Right renal cortex interstitium (tissue), 3 donors: ENCODE measurements around the gene SH3BP1. TPM values are rescaled to one million over a fixed set of nuclear protein-coding genes. Genes with fewer than 3 reads are reported as not detected.

ENCODE experiments used
- DNase-seq, 3 donors: peaks; one replicate each; pipeline ENCODE4 v3.0.0-alpha.2; 2013; ENCODE audit warnings: low read depth in 3 of 3, low spot score in 2 of 3
- polyA plus RNA-seq, 3 donors: library from polyadenylated mRNA; unstranded; fragments of 120-200 nt; gene quantifications; one replicate each; pipeline ENCODE4 v1.2.1, GENCODE V29; 2013; ENCODE audit not compliant: insufficient read length in 3 of 3

The SH3BP1 gene
- polyA plus RNA-seq, 3 donors = 19.7 to 26.6 (median 21.1) TPM

- no peak for DNase-seq
These were observed 23.0 kb upstream of the SH3BP1 start for GRCh38 chr22:37616201-37617083.

GRCh38 chr22:37617431-37617830 lies 22.0 kb upstream of the SH3BP1 start:
- no peak for DNase-seq

- no peak for DNase-seq
These were observed 21.3 kb upstream of the SH3BP1 start for GRCh38 chr22:37618072-37618656.

GRCh38 chr22:37618674-37619073 lies 20.8 kb upstream of the SH3BP1 start:
- no peak for DNase-seq

GRCh38 chr22:37619991-37620390 lies 19.5 kb upstream of the SH3BP1 start:
- no peak for DNase-seq

- no peak for DNase-seq
These were observed 18.1 kb upstream of the SH3BP1 start for GRCh38 chr22:37621352-37621860.

- DNase-seq = no peak
These were observed 16.1 kb upstream of the SH3BP1 start for GRCh38 chr22:37623075-37624016.

GRCh38 chr22:37624017-37624365 lies 15.5 kb upstream of the SH3BP1 start:
- no peak for DNase-seq

- DNase-seq = no peak
These were observed 14.6 kb upstream of the SH3BP1 start for GRCh38 chr22:37624876-37625275.

- no peak for DNase-seq
These were observed 13.7 kb upstream of the SH3BP1 start for GRCh38 chr22:37625737-37626136.

- no peak for DNase-seq
These were observed 13.3 kb upstream of the SH3BP1 start for GRCh38 chr22:37626144-37626543.

- DNase-seq = no peak
These were observed 12.9 kb upstream of the SH3BP1 start for GRCh38 chr22:37626556-37627075.

GRCh38 chr22:37627121-37627520 lies 12.3 kb upstream of the SH3BP1 start:
- no peak for DNase-seq

- DNase-seq = no peak
These were observed 11.9 kb upstream of the SH3BP1 start for GRCh38 chr22:37627545-37627944.

GRCh38 chr22:37628830-37629229 lies 10.6 kb upstream of the SH3BP1 start:
- no peak for DNase-seq

GRCh38 chr22:37629928-37630327 lies 9.5 kb upstream of the SH3BP1 start:
- DNase-seq = no peak

GRCh38 chr22:37630839-37631435 lies 8.5 kb upstream of the SH3BP1 start:
- no peak for DNase-seq

GRCh38 chr22:37631448-37632173 lies 7.9 kb upstream of the SH3BP1 start:
- DNase-seq = no peak

GRCh38 chr22:37632174-37633088 lies 7.0 kb upstream of the SH3BP1 start:
- no peak for DNase-seq
